Measurements from ENCODE around the gene ECE1. TPM values are rescaled to one million over a fixed set of nuclear protein-coding genes. Genes with fewer than 3 reads are reported as not detected.
"Not testable (repeated sequence)": the region's sequence is repeated elsewhere in the genome, so short reads cannot be mapped to it uniquely, and the experiment has no call there.

Gene ECE1
- total RNA-seq, 1 donor from 2014 or later, result 131 TPM

GRCh38 chr1:21292984-21293536 lies 2.8 kb upstream of the ECE1 start:
- DNase-seq (ENCODE audit: low spot score), result no peak

- DNase-seq (ENCODE audit: low spot score), result no peak
Measured at GRCh38 chr1:21292503-21292983, 2.3 kb upstream of the ECE1 start.

- DNase-seq (ENCODE audit: low spot score), result no peak
Measured at GRCh38 chr1:21291964-21292363, 1.7 kb upstream of the ECE1 start.

- DNase-seq (ENCODE audit: low spot score), result no peak
Measured at GRCh38 chr1:21291184-21291583, 921 bp upstream of the ECE1 start.

GRCh38 chr1:21290546-21290944 lies 282 bp upstream of the ECE1 start:
- no peak for DNase-seq (ENCODE audit: low spot score)

- DNase-seq (ENCODE audit: low spot score), result no peak
Measured at GRCh38 chr1:21289127-21289526, 1.1 kb downstream of the ECE1 start.

- DNase-seq (ENCODE audit: low spot score), result no peak
Measured at GRCh38 chr1:21287905-21288514, 2.3 kb downstream of the ECE1 start.

GRCh38 chr1:21285386-21285785 lies 4.9 kb downstream of the ECE1 start:
- DNase-seq (ENCODE audit: low spot score), result not testable (repeated sequence)

- no peak for DNase-seq (ENCODE audit: low spot score)
Measured at GRCh38 chr1:21285055-21285372, 5.2 kb downstream of the ECE1 start.

- DNase-seq (ENCODE audit: low spot score), result no peak
Measured at GRCh38 chr1:21284206-21285054, 5.8 kb downstream of the ECE1 start.

GRCh38 chr1:21283524-21283923 lies 6.7 kb downstream of the ECE1 start:
- no peak for DNase-seq (ENCODE audit: low spot score)

GRCh38 chr1:21282020-21282419 lies 8.2 kb downstream of the ECE1 start:
- DNase-seq (ENCODE audit: low spot score), result not testable (repeated sequence)

GRCh38 chr1:21280482-21280881 lies 9.8 kb downstream of the ECE1 start:
- no peak for DNase-seq (ENCODE audit: low spot score)

GRCh38 chr1:21280011-21280471 lies 10.2 kb downstream of the ECE1 start:
- no peak for DNase-seq (ENCODE audit: low spot score)

GRCh38 chr1:21278860-21279845 lies 11.1 kb downstream of the ECE1 start:
- DNase-seq (ENCODE audit: low spot score), result no peak

- no peak for DNase-seq (ENCODE audit: low spot score)
Measured at GRCh38 chr1:21278208-21278859, 11.9 kb downstream of the ECE1 start.

GRCh38 chr1:21277180-21277579 lies 13.1 kb downstream of the ECE1 start:
- no peak for DNase-seq (ENCODE audit: low spot score)

GRCh38 chr1:21272540-21272939 lies 17.7 kb downstream of the ECE1 start:
- DNase-seq (ENCODE audit: low spot score), result no peak

- no peak for DNase-seq (ENCODE audit: low spot score)
Measured at GRCh38 chr1:21271550-21271949, 18.7 kb downstream of the ECE1 start.

- DNase-seq (ENCODE audit: low spot score), result no peak
Measured at GRCh38 chr1:21270086-21270689, 20.1 kb downstream of the ECE1 start.
